GM12878 (cell line): Measurements from ENCODE around the gene ATP12A.

Source experiments
- CHD2 ChIP-seq: IDR thresholded peaks from 2 replicates; pipeline ENCODE4 v1.6.1; 2011; ENCODE audit warnings: low read depth, low read length, improper control_type of control experiment, borderline replicate concordance
- GABPA ChIP-seq: IDR thresholded peaks from 2 replicates; pipeline ENCODE4 v1.6.1; 2014; ENCODE audit warnings: antibody characterized with exemption, low read depth, mild to moderate bottlenecking, inconsistent platforms

DNA sequence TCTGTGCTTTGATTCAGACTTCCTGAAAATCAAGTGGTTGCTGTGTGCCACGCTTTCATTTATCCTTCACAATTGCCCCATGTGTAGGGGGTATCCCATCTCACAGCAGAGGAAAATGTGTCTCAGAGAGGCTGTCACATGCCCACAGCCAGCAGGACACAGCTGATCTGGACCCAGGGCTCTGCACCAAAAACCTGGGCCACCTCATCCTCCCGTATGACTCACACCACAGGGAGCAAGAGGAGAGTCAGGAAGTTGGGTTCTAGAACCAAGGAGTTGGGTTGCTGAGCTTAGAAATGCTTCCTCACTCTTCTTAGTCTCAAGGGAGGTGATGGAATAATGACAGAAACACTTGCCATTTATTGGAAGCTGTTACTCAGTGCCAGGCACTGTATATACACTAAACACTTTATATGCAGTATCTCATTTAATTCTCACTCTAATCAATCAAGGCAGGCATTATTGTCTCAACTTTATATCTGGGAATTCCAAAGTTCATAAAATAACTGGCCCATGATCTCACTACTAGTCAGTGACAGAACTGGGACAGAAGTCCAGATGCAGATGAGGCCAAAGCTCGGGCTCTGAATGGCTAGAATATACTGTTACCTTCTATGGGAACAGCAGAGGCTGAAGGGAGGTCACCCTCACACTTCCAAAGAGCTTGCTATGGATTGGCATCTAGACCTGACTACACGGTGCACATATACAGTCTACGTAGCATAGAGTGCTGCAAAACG is 47.7 kb upstream of the ATP12A start:
- no peak for TF ChIP-seq CHD2
- no peak for TF ChIP-seq GABPA
